ENCODE measurements around the gene TMEM259. TPM values are rescaled to one million over a fixed set of nuclear protein-coding genes. Genes with fewer than 3 reads are reported as not detected.

TMEM259 gene
- total RNA-seq, 1 donor from 2014 or later: 106 TPM

- intact Hi-C loops (cut with DNase I): loop anchor here (10.0 kb wide), 1 partner anchor 365 kb away; the partner anchor contains the start of gene NDUFS7
- ATAC-seq: no peak
- DNase-seq (ENCODE audit: missing footprints): no peak
These were observed 699 bp downstream of the TMEM259 start for GRCh38 chr19:1019980-1020867.

GRCh38 chr19:1019616-1019961 is 1.3 kb downstream of the TMEM259 start:
- no peak for ATAC-seq
- intact Hi-C loops (cut with DNase I): no loop called here
- DNase-seq (ENCODE audit: missing footprints): no peak

GRCh38 chr19:1018932-1019615 is 1.8 kb downstream of the TMEM259 start:
- DNase-seq (ENCODE audit: missing footprints) (no peak), ATAC-seq (no peak)
- intact Hi-C loops (cut with DNase I): no loop called here

- ATAC-seq (no peak), DNase-seq (ENCODE audit: missing footprints) (no peak)
- intact Hi-C loops (cut with DNase I): no loop called here
These were observed 2.5 kb downstream of the TMEM259 start for GRCh38 chr19:1018393-1018792.

DNA sequence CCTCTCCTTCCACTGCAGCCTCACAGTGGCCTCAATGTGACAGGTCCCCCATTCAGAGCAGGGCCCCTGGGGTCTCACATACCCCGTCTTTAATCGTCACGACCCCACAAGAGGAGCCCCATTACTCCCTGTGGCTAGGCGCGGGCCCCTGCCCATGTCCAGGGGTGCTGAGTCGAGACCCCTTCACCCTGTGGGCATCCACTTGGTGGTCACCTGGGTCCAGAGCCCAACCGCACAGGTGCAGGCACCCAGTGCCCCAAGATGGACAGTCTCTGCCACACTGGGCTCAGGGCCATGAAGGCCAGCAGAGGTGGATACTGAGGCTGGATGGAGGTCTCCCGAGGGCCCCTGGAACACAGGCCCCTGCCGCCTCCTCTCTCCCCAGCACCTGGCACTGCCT is 3.0 kb downstream of the TMEM259 start:
- DNase-seq (ENCODE audit: missing footprints) (no peak), ATAC-seq (no peak)
- intact Hi-C loops (cut with DNase I): no loop called here

DNA sequence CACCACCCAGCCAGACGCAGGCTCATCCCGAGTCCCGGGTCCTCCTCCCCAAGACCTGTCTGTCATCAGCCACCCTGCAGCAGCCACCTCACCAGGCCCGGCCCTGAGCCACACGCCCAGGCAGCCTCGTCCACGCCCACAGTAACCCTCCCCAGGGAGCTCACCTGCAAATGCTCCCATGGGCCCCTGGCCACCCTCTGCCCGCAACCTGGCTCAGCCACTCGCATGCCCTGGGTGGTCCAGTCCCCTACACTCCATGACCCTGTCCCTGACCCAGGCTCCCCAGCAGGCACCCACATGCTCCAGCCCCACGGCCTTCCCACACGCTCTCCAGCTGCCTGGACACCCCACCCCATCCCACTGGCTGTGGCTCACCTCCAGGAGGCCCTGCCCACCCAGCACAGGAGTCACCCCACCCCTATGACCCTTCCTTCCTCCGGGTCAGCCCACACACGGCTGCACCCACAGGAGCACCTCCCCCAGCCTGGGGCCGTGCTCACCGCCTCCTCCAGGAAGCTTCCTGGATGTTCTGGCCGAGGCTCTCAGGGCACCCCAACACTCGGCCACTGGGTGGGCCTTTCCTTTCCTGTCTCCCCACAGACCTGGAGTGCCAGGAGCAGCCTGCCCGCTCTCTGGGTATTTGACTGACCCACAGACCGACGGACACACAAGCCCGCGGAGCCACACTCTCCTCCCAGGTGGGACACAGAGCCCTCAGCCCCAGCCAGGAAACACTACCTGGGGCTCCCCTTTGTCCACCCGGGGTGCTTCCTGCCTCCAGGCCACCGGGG is 3.6 kb downstream of the TMEM259 start:
- intact Hi-C loops (cut with DNase I): no loop called here

GRCh38 chr19:1016647-1017114 is 4.2 kb downstream of the TMEM259 start:
- ATAC-seq (no peak), DNase-seq (ENCODE audit: missing footprints) (no peak)
- intact Hi-C loops (cut with DNase I): no loop called here

More for the DNA sequence above, 3.6 kb downstream of the TMEM259 start:
- no peak for DNase-seq (ENCODE audit: missing footprints)
- no peak for ATAC-seq

- ATAC-seq (no peak), DNase-seq (ENCODE audit: missing footprints) (no peak)
- intact Hi-C loops (cut with DNase I): no loop called here
These were observed 4.9 kb downstream of the TMEM259 start for GRCh38 chr19:1015782-1016646.

DNA sequence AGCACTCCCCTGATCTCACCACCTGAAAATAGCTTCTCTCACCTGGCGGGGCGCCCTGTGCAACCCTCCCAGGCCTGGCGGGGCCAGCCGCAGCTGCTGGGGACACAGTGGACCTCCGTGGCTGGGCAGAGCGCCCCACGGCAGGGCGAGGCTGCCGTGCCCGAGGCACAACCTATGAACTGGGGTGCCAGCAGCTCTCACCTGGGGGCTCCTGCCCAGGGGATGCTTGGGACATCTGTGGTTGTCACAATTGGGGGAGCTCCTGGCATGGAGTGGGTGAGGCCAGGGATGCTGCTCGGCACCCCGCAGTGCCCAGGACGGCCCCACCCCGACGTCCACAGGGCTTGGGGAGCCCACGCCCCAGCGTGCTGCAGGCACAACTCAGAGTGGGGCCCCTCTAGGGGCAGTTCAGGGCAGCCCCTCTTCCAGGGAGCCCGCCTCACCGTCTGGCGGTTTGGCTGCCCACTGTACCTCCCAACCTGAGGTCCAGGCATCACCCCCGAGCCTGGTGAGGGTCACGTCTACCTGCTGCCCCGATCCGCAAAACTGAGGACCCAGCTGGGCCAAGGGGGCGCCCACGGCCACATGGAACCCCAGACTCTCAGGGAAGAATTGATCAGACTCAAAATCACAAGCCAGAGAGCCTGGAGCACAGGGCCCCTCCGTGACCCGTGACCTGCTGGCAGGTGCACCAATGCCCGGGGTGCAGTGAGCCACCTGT is 5.7 kb downstream of the TMEM259 start:
- intact Hi-C loops (cut with DNase I): no loop called here
- no peak for ATAC-seq
- no peak for DNase-seq (ENCODE audit: missing footprints)

DNA sequence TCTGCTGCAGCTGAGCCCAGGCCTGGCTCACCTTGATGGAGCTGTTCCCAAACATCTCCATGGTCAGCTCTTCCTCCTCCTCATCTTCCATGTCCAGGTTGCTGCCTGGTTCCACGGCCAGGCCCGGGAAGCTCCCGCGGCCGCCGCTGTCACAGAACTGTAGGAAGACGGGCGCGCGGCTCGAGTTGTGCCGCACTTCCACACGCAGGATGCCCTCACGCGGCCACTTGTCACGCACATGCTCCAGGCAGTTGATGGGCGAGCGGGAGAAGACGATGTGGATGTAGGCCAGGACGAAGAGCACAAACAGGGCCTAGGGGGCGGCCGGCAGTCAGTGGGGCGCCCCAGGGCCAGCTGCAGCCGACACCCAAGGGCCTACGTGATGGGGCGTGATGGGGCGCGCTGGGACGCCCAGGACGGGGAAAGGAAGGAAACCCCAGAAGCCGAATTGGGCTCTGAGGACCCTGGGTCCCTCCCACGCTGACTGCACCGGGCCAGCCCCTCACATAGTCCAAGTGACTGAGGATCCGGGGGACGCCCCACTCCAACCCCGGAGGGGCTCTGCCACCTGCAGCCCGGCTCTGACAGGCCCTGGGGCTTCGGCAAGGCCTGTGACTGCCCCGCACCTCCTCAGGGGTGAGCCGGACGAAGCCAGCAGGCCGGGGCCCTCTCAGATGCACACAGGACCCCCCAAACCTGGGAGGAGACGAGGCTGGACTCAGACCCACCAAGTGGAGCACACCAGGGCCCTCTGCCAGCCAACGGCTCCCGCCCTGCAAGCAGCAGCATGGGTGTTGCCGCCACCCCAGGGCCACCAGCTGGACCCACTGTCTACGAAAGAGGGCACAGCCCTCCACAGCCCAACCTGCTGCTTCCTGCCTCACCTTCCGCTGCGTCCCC is 6.5 kb downstream of the TMEM259 start:
- intact Hi-C loops (cut with DNase I): no loop called here
- ATAC-seq (no peak), DNase-seq (ENCODE audit: missing footprints) (no peak)

DNA sequence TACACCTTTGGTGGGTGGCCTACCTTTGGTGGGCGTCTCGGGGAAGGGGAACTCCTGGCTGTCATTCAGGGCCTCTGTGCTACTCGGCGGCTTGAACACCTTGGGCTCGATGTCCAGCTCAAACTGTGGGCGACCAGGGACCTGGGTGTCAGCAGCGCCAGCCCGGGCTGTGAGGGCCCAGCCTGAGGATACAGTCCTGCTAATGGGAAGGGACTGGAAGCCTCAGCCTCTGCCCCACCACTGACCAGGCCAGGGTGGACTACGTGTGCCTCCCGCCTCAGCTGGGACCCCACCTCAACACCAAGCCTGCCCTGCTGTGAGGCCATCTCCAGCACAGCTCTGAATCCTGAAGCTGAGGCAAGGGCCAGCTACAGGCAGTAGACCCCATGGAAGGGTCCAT is 7.7 kb downstream of the TMEM259 start:
- intact Hi-C loops (cut with DNase I): no loop called here
- ATAC-seq: no peak
- DNase-seq (ENCODE audit: missing footprints): no peak

DNA sequence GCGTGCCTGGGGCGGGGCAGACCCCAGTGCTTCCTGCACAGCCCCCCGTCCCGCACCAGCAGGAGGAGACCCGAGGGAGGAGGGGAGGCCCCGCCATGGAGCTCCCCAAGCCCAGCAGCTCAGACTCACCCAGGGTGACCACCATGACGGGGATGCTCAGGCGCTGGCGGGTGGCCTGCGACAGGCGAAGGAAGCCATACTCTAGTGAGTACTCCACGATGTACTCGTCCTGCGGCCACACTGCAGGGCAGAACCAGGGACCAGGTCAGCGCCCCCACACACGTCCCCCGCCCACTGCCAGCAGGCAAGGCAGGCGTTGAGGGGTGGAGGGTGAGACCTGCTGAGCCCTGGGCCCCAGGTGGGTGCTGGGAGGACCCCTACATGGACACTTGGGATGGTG is 8.6 kb downstream of the TMEM259 start:
- no peak for ATAC-seq
- intact Hi-C loops (cut with DNase I): no loop called here
- no peak for DNase-seq (ENCODE audit: missing footprints)

DNA sequence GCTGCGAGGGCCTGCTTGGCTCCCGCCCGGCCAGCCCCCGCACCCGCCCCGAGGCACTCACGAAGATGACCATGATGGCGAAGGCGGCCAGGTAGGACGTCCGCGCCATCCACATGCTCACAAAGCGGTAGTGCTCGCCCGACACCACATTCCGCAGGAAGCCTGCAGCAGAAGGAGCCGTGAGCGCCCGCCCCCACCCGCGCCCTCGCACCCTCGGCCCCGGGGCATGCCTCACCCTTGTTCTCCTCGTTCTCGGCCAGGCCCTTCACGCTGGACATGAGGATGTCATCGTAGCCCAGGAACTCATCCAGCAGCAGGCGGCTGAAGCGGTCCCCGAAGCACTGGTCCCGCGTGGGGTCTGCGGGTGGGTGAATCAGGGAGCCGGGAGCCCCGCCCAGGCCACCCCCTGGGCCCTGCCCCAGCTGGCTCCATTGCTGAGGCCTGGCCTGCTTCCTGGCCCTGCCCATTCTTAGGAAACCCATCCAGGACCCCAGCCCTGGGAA is 9.0 kb downstream of the TMEM259 start:
- ATAC-seq (no peak), DNase-seq (ENCODE audit: missing footprints) (no peak)
- intact Hi-C loops (cut with DNase I): no loop called here

DNA sequence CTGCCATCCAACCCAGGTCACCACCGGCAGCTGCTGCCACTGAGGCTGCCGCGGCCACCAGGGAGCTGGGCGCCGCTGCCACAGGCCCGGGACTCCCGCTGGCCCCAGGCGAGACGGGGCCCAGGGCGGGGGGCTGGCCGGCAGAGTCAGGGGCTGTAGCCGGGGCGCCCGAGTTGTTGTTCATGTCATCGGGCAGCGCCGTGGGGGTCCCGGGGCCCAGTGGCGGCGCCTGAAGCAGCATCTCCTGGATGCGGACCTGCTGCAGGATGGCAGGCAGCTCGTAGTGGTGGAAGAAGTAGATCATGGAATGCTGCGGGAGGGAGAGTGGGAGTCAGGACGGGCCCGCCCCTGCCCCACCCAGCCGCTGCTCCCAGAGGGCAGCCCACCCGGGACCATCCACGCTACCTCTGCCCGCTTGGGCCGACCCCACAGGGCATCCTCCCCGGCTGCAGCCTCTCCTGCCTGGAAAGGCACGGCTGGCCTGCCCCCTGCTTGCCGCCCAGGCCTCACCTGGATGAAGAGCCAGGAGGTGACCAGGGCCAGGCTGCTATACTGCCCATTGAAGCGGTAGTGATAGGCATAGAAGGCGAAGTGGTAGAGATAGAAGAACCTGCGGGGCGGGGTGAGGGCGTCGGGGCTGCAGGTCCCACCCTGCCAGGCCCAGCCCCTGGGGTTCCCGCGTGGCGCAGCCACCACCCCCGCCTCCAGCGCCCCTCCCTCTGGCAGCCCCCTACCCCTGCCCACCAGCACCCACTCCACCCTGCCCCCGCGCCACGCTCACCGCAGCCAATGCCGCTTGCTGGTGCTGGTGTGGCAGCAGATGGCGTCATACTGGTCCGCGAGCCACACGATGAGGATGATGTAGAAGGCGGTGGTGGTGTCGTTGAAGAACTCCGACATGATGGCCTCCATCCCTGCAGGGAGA is 10.1 kb downstream of the TMEM259 start:
- intact Hi-C loops (cut with DNase I): no loop called here
- ATAC-seq: no peak
- no peak for DNase-seq (ENCODE audit: missing footprints)

DNA sequence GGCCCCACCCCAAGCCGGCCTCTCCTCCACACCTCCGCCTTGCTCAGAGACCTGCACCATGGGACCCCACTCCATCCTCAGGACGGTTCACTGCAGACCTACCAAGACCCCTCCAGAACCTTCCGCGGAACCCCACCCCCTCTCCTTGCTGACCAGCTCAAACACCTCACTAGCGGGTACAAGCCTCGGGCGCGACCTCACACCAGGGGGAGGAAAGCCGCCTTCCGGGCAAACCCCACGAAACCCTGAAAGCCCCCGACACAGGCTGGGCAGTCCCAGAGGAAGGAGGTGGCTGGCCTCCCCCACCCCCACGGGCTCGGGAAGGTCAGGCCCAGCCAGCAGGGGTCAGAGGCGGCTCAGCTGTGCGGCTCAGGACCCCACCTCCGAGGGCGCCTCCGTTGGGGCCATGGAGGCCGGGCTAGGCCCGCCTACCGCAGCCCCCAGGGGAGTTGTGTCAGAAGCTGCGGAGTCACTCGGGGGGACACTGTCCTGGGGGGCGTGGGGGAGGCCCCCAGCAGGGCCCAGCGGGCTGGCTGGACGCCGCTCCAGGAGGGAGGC is 10.9 kb downstream of the TMEM259 start:
- ATAC-seq (no peak), DNase-seq (ENCODE audit: missing footprints) (no peak)

More for the DNA sequence above, 10.9 kb downstream of the TMEM259 start:
- intact Hi-C loops (cut with DNase I): no loop called here
